Measurements from ENCODE around the gene BTBD19.

BTBD19 gene

DNA sequence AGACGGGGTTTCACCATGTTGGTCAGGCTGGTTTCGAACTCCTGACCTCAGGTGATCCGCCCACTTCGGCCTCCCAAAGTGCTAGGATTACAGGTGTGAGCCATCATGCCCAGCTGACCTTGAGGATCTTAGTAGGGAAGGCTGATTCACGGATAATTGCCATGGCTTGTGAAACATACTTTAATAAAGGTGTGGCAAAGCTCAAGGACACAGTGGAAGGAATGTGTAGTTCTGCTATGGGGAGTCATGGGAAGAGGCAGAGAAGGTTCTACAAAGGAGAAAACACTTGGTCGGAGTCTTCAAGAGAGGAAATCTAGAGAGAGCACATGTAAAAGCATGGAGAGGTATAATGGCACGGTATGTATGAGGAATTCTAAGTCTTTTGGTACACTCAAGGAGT is 47.4 kb downstream of the BTBD19 start:
- DNase-seq (ENCODE audit: low read depth), result no peak

DNA sequence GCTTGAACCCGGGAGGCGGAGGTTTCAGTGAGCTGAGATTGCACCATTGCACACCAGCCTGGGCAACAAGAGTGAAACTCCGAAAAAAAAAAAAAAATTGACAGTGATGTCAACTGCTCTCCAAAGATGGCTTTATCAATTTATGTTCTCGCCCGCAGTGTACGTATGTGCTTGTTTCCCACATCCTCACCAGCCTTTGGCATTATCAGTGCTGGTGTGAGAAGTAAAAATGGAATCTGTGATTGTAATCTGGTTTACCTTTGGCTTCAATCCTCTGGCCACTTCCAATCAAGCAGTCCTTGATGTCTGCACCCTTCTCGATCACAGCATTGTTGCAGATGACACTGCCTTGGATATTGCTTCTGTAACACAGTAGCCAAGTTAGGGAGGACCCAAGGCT is 49.1 kb downstream of the BTBD19 start:
- no peak for DNase-seq (ENCODE audit: low read depth)

DNA sequence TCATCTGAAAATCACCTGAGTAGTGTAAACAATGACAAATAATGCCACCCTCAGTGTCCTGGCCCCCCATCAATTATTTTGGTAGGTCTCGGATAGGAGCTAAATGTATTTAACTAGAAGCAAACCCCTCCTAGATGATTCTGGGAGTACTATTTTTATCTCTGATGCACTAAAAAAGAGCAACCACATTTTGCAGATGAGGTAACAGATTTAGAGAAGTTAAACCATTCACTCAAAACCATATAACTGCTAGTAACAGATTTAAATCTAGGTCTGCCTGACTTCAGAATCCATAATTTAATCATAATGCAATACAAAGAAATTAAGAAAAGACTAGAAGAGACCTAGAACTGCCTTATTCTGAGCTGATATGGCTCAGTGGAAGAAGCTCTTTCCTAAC is 52.0 kb downstream of the BTBD19 start:
- no peak for DNase-seq (ENCODE audit: low read depth)

- no peak for DNase-seq (ENCODE audit: low read depth)
These were observed 52.6 kb downstream of the BTBD19 start for GRCh38 chr1:44860891-44861425.

- DNase-seq (ENCODE audit: low read depth), result no peak
These were observed 54.6 kb downstream of the BTBD19 start for GRCh38 chr1:44862829-44863401.

Measured in T-helper 22 cell (primary cell).